ENCODE measurements around the gene VAV3. TPM values are rescaled to one million over a fixed set of nuclear protein-coding genes. Genes with fewer than 3 reads are reported as not detected.

VAV3 gene
- total RNA-seq, 1 experiment from 2014 or later = not detected

DNA sequence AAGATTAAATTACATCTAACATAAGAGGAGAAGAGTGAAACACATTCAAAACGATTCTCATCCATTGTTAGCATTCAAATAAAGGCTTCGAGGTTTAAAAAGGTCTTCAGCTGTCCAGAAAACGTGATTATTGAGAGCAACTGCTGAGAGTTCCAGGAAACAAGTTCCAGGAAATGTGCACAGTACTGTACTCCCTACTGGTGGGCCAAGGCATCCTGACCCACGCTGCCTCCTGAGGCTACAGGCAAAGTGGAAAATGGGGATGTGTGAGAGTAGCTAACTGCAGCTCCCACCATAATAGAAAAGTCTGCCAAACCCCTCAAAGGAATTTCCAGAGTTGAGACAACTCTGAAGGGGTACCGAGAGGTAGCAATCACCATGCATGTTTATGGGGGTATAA, 2.0 kb downstream of the VAV3 start:
- H3K36me3 ChIP-seq = no peaks in the 10 kb centered on the region
- DNase-seq (ENCODE audit: low read depth in 1 of 2, low spot score in 2 of 2) = no peak
- no peak overlapping the region for H3K4me3 ChIP-seq
- H3K4me1 ChIP-seq (replicated peaks) = peaks cover 18% of the 10 kb centered on the region
- H3K27ac ChIP-seq = no peak overlapping the region
- peaks cover 54% of the 10 kb centered on the region for H3K27me3 ChIP-seq (replicated peaks)
- no peaks in the 10 kb centered on the region for H3K9me3 ChIP-seq (replicated peaks)

DNA sequence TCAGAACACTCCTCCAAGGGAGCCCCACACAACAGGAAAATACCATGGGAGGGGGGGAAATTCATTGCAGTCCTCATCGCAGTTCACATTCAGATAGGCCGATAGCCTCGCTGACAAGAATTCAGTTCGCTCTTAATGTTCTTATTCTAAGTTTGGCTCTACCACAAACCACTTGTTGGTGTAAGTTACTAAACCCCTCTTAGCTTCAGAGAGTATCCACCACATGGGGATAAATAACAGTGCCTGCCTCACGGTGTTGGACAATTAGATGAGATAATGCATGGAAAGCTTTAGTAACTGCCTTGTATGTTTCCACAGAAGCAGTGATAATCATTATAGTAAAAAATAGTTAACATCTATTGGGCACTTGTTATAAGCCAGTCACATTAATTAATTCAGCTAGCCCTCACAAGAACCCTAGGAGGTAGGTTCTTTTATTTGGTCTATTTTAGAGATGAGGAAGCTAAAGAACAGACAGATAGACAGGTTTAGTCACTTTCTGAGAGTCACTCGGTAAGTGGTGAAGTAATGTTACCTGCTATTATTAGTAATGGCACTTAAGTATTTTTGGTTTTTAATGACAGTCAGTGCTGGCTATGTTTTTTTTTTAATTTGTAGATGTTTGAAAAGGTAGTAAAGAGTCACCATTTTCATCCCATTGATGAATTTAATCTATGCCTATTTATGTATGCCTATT, 10.1 kb downstream of the VAV3 start:
- H3K36me3 ChIP-seq = no peaks in the 10 kb centered on the region

DNA sequence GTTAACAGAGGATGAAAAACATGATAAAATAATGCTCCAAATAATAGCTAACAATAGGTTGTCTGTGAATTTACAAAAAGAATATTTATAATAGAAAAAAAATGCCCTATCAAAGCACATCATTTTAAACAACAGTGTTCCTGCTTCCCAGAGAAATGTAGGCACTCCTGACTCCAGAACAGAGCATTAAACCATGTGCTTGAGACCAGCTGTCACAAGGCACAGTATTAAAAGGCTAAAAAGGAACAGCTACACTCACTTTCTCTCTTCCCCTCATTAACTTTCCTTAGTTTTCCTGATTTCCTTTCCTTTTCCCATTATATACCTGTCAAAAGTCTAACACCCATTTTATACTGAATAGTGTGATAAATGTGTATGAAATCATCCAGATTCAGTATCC, 10.9 kb downstream of the VAV3 start:
- H3K27ac ChIP-seq = no peak overlapping the region
- no peaks in the 10 kb centered on the region for H3K9me3 ChIP-seq (replicated peaks)
- DNase-seq (ENCODE audit: low read depth in 1 of 2, low spot score in 2 of 2) = no peak
- H3K36me3 ChIP-seq = no peaks in the 10 kb centered on the region
- peaks cover 34% of the 10 kb centered on the region for H3K27me3 ChIP-seq (replicated peaks)
- H3K4me3 ChIP-seq = no peak overlapping the region
- no peaks in the 10 kb centered on the region for H3K4me1 ChIP-seq (replicated peaks)

More for the DNA sequence above, 10.1 kb downstream of the VAV3 start:
- Histone ChIP-seq H3K9me3 (replicated peaks) (no peaks in the 10 kb centered on the region), H3K27ac (no peak overlapping the region), H3K4me1 (replicated peaks) (no peaks in the 10 kb centered on the region), H3K4me3 (no peak overlapping the region), H3K27me3 (replicated peaks) (peaks cover 34% of the 10 kb centered on the region)
- no peak for DNase-seq (ENCODE audit: low read depth in 1 of 2, low spot score in 2 of 2)

DNA sequence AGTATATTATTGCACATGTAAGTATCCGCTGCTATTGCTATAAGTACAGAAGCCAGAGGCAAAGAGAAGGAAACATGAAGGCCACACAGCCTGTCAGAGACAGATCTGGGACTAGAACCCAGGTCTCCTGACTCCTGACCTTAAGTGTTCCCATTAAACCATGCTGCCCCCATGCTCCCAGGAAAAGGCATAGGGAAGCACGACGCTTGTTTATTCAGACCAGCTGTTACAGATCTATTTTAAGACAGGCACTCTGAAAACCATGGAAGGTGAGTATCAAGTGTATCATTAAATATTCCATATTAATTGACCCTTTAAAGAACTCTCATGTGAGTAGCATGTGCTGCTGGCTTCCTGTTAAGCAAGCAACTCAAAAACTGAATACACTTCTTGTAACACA, 11.4 kb downstream of the VAV3 start:
- H3K27me3 ChIP-seq (replicated peaks) = peaks cover 34% of the 10 kb centered on the region
- H3K36me3 ChIP-seq = no peaks in the 10 kb centered on the region
- no peak for DNase-seq (ENCODE audit: low read depth in 1 of 2, low spot score in 2 of 2)
- no peaks in the 10 kb centered on the region for H3K4me1 ChIP-seq (replicated peaks)
- no peak overlapping the region for H3K4me3 ChIP-seq
- H3K27ac ChIP-seq = no peak overlapping the region
- no peaks in the 10 kb centered on the region for H3K9me3 ChIP-seq (replicated peaks)

DNA sequence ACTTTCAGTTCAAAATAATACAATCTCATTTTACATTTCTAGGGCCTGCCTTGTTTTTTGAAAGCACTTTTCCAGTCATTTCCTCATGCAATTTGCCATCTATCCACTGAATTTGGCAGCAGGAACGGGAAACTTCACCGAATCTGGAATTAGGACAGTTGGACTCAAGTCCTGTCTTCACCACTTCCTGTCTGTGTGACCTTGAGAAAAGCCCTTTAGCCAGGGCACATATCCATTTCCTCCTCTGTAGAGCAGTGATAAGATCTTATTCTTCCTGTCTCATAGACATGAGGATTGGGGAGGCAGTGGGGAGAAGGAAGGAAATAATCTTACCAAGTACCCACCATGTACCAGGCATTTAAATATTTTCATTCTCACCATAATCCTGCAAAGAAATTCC, 12.0 kb downstream of the VAV3 start:
- Histone ChIP-seq H3K27me3 (replicated peaks) (peaks cover 34% of the 10 kb centered on the region), H3K36me3 (no peaks in the 10 kb centered on the region), H3K27ac (no peak overlapping the region), H3K4me1 (replicated peaks) (no peaks in the 10 kb centered on the region), H3K9me3 (replicated peaks) (no peaks in the 10 kb centered on the region), H3K4me3 (no peak overlapping the region)
- no peak for DNase-seq (ENCODE audit: low read depth in 1 of 2, low spot score in 2 of 2)

DNA sequence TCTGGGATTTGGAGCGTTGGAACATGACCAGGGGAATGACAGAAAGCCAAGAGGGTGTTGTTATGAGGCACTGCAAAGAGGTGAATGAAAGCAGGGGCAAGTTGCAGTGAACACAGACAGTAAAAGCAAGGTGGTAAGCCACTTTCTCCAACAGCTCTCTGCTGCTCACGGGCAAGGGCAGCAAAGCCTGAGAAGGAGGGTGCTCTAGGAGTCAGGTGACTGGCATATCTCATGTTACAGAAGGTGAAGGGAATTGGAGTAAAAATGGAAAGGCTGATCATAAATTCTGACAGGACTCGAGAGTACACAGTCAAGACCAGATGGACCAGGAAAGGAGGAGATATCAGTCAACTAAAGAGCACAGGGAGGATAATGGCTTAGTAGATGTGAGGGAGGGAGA, 14.5 kb downstream of the VAV3 start:
- no peaks in the 10 kb centered on the region for H3K9me3 ChIP-seq (replicated peaks)
- DNase-seq (ENCODE audit: low read depth in 1 of 2, low spot score in 2 of 2) = no peak
- H3K27me3 ChIP-seq (replicated peaks) = peaks cover 22% of the 10 kb centered on the region
- no peak overlapping the region for H3K4me3 ChIP-seq
- no peak overlapping the region for H3K27ac ChIP-seq
- H3K4me1 ChIP-seq (replicated peaks) = no peaks in the 10 kb centered on the region
- no peaks in the 10 kb centered on the region for H3K36me3 ChIP-seq

DNA sequence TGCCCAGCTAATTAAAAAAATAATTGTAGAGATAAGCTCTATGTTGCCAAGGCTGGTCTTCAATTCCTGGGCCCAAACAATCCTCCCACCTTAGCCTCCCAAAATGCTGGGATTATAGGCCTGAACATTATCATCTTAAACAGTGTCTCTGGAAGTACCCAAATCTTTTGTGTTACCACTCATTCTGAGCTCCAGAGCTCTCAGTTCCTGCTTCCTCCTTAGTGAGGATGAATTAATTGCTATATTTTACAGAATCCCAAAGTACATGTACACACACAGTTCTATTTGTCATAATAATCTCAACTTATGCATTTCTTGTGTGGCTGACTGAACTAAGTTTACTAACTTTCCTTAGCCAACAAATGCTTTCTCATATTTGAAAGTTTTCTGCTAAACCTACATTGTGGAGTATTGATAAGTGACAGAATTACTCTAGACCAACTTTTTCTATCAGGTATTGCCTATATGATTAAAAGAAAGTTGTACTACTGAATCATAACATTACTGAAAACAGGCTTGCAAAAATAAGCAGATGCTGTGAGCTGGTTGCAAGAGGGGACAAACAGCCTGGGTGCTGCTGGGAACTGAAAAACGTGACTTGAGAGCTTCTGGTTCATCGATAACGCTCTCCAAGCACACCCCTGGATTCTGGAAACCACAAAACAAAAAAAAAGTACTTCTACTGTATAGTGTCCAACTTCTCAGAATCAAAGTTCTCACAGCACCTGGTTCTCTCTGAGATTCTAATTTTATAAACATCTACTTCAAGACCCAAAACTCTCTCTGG, 15.3 kb downstream of the VAV3 start:
- H3K4me3 ChIP-seq = no peak overlapping the region
- H3K36me3 ChIP-seq = no peaks in the 10 kb centered on the region
- peaks cover 19% of the 10 kb centered on the region for H3K27me3 ChIP-seq (replicated peaks)
- no peaks in the 10 kb centered on the region for H3K4me1 ChIP-seq (replicated peaks)
- no peak for DNase-seq (ENCODE audit: low read depth in 1 of 2, low spot score in 2 of 2)
- no peaks in the 10 kb centered on the region for H3K9me3 ChIP-seq (replicated peaks)
- H3K27ac ChIP-seq = no peak overlapping the region

DNA sequence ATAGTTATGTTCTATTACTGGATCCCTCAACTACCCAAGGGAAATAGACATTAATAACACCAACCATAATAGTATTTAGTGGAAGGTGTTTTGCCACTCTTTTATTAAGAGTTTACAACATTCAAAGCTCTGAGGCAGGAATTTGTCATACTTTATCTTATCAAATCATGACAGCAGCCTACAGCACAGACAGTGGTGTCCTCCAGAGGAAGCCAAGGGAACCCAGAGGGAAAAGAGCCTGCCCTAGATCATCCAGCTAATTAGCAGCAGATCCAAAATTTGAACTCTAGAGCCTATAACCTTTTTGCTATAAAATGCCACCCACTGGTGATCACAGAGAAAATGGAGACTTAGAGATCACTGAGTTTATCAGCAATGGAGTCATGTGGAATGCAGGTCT, 18.2 kb downstream of the VAV3 start:
- Histone ChIP-seq H3K36me3 (no peaks in the 10 kb centered on the region), H3K4me3 (no peak overlapping the region), H3K27ac (no peak overlapping the region), H3K27me3 (replicated peaks) (0 out of 2 replicates have a peak, but pooled peaks cover 2% of the 10 kb centered on the region), H3K4me1 (replicated peaks) (no peaks in the 10 kb centered on the region), H3K9me3 (replicated peaks) (no peaks in the 10 kb centered on the region)
- DNase-seq (ENCODE audit: low read depth in 1 of 2, low spot score in 2 of 2) = no peak

DNA sequence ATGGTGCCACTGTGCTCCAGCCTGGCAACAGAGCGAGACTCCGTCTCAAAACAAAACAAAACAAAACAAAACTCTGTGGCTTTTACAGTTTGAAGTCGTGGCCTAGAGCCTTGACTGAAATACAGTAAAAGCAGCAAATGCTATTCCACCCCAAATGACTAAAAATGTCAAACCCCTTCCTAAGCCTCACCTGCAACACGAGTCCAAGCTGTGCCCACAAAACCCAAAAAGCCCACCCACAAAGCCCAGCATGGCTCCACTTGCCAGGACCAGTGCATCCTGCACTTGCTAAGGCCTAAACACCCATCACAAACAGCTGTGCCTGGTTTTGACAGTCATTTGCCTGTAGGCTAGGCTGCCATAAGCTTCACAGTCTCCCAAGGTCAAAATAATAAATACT, 21.3 kb downstream of the VAV3 start:
- Histone ChIP-seq H3K27ac (no peak overlapping the region), H3K9me3 (replicated peaks) (no peaks in the 10 kb centered on the region), H3K36me3 (no peaks in the 10 kb centered on the region), H3K4me1 (replicated peaks) (no peaks in the 10 kb centered on the region), H3K27me3 (replicated peaks) (peaks cover 5% of the 10 kb centered on the region), H3K4me3 (no peak overlapping the region)
- no peak for DNase-seq (ENCODE audit: low read depth in 1 of 2, low spot score in 2 of 2)

DNA sequence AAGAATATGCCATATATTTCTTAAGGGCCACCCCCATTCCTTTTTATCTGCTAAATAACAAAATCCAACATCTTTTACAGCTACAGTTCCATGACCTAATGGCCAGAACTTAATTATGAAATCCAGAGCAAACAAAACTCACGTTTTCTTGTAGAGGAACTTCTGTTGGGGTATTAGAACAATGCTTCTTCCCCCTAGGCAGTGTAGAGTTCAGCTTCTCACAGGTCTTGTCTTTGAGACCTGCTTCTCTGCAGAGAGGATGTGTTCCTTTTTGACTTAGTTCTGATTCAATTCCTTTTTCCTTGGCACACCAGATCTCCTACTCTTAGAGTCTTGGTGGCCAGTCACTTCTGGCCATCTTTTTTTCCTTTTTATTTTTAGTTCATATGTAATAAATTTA, 22.2 kb downstream of the VAV3 start:
- Histone ChIP-seq H3K9me3 (replicated peaks) (no peaks in the 10 kb centered on the region), H3K4me1 (replicated peaks) (no peaks in the 10 kb centered on the region), H3K4me3 (no peak overlapping the region), H3K27me3 (replicated peaks) (peaks cover 5% of the 10 kb centered on the region), H3K36me3 (no peaks in the 10 kb centered on the region), H3K27ac (no peak overlapping the region)
- DNase-seq (ENCODE audit: low read depth in 1 of 2, low spot score in 2 of 2) = no peak

DNA sequence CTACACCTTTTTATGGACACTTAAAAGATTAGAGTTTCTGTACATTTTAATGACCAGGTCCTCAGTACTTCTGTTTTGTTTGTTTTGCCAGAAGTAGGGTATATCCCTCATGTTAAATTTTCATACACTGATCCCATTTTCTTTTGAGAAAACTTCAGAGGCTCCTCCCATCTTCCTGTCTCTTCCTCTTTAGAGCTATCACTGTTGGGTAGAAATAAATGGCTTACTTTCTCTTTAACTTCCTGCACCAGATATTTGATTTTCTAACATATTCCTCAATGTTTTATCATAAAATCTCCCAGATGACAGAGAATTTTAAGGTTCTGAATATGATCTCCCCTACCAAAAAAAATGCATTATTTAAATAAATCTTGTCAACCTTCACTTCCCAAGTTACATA, 23.4 kb downstream of the VAV3 start:
- peaks cover 9% of the 10 kb centered on the region for H3K4me1 ChIP-seq (replicated peaks)
- H3K27ac ChIP-seq = no peak overlapping the region
- no peaks in the 10 kb centered on the region for H3K36me3 ChIP-seq
- peaks cover 3% of the 10 kb centered on the region for H3K27me3 ChIP-seq (replicated peaks)
- no peak for DNase-seq (ENCODE audit: low read depth in 1 of 2, low spot score in 2 of 2)
- no peaks in the 10 kb centered on the region for H3K9me3 ChIP-seq (replicated peaks)
- H3K4me3 ChIP-seq = no peak overlapping the region

DNA sequence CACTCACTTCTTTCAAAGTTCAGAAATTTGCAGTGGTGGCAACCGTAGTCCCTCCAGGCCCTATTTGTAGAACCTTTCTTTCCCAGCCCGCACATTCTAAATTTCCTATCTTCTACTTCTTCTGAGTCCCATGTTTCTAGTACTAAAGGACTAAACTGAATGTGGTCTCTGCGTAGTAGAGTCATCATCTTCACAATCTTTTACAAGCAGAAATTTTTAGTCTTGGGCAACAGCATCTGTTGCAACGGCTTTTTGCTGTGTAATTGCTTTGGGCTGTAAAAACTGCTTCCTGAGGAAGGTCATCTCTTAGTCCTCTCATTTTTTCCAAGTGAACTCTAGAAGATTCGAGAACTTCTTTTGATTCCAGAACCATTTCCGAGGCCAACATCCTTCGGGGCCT, 23.9 kb downstream of the VAV3 start:
- peaks cover 3% of the 10 kb centered on the region for H3K27me3 ChIP-seq (replicated peaks)
- DNase-seq (ENCODE audit: low read depth in 1 of 2, low spot score in 2 of 2) = no peak
- H3K4me1 ChIP-seq (replicated peaks) = peaks cover 10% of the 10 kb centered on the region
- no peaks in the 10 kb centered on the region for H3K36me3 ChIP-seq
- no peaks in the 10 kb centered on the region for H3K9me3 ChIP-seq (replicated peaks)
- no peak overlapping the region for H3K4me3 ChIP-seq
- no peak overlapping the region for H3K27ac ChIP-seq

DNA sequence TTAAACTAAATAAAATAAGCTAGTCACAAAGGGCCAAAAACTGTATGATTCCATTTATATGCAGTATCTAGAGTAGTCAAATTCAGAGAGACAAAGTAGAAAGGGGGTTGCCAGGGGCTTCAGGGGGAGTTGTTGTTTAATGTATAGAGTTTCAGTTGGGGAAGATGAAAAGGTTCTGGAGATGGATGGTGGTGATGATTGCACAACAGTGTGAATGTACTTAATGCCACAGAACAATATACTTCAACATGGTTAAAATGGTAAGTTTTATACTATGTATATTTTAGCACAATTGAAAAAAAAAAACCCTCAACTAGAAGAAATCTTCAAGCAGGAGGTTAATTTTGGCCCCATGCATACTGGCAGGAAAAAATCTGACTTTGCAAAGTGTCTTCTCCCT, 24.3 kb downstream of the VAV3 start:
- Histone ChIP-seq H3K4me1 (replicated peaks) (peaks cover 10% of the 10 kb centered on the region), H3K9me3 (replicated peaks) (no peaks in the 10 kb centered on the region), H3K4me3 (no peak overlapping the region), H3K27me3 (replicated peaks) (peaks cover 3% of the 10 kb centered on the region), H3K27ac (no peak overlapping the region), H3K36me3 (no peaks in the 10 kb centered on the region)
- no peak for DNase-seq (ENCODE audit: low read depth in 1 of 2, low spot score in 2 of 2)

DNA sequence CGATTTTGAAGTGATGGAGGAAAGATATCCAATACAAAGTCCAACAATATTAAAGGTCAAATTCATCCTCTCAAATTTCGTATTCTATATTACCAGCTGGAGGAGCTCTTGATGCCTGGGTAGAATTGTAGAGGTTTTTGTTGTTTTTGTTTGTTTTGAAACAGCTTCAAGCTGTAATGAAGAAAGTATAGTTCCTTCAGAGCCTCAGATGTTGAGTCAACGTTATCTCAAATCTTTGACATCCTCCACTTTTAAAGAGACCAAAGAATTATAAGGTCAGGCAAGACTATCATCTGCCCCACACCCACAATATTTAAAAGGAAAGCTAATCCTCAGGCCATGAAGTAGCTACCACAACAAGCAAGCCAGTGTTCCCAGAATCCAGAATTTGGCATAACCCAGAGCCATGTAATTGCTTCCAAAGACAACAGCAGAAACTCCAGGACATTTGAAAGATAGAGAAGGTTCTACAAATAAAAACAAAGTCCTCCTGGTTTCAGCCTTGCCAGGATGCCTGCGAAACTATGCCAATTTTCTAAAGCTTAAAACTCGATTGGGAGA, 24.9 kb downstream of the VAV3 start:
- DNase-seq (ENCODE audit: low read depth in 1 of 2, low spot score in 2 of 2) = no peak
- Histone ChIP-seq H3K9me3 (replicated peaks) (no peaks in the 10 kb centered on the region), H3K36me3 (no peaks in the 10 kb centered on the region), H3K4me3 (no peak overlapping the region), H3K4me1 (replicated peaks) (peaks cover 10% of the 10 kb centered on the region), H3K27ac (no peak overlapping the region), H3K27me3 (replicated peaks) (peaks cover 3% of the 10 kb centered on the region)

Data from SJSA1 (cell line).